HL-60 (cell line): Measurements from ENCODE around the gene TNFSF12.

Experiments used
- DNase-seq, 2 experiments: peaks; one replicate each; pipeline ENCODE4 v3.0.0-alpha.2; 2010 to 2020; ENCODE audit warnings: low read depth in 1 of 2, low spot score in 1 of 2
- H3K27ac ChIP-seq: fragments of 250-450 bp; sonication (Bioruptor Pico); replicated peaks from 2 replicates; pipeline ENCODE4 v1.5.1; 2020; ENCODE audit warnings: mild to moderate bottlenecking, moderate library complexity
- H3K27me3 ChIP-seq: fragments of 250-450 bp; sonication (Bioruptor Pico); 2 replicates; pipeline ENCODE4 v1.5.1; 2021; ENCODE audit warnings: mild to moderate bottlenecking, moderate library complexity; ENCODE audit not compliant: insufficient read depth, poor library complexity, severe bottlenecking
- H3K4me3 ChIP-seq: replicated peaks from 2 replicates; pipeline ENCODE4 v1.5.1; 2011; ENCODE audit warnings: mild to moderate bottlenecking, control low read depth, low read length; ENCODE audit not compliant: insufficient read depth
- CTCF ChIP-seq: IDR thresholded peaks from one replicate; pipeline ENCODE4 v1.5.1; 2011; ENCODE audit warnings: low read length, control low read depth, inconsistent platforms; ENCODE audit not compliant: insufficient read depth
- GABPA ChIP-seq: IDR thresholded peaks from 2 replicates; pipeline ENCODE4 v1.6.1; 2012; ENCODE audit warnings: low read depth
- POLR2AphosphoS5 ChIP-seq: IDR thresholded peaks from 2 replicates; pipeline ENCODE4 v1.6.1; 2012; ENCODE audit warnings: low read depth
- SPI1 ChIP-seq: IDR thresholded peaks from 2 replicates; pipeline ENCODE4 v1.6.1; 2012; ENCODE audit warnings: low read depth, mild to moderate bottlenecking, borderline replicate concordance
- TF ChIP-seq, protein P1 (sequence below): IDR thresholded peaks from 2 replicates; pipeline ENCODE4 v1.6.1; 2012; ENCODE audit warnings: low read depth; ENCODE audit not compliant: insufficient replicate concordance

TNFSF12 gene

GRCh38 chr17:7589891-7590691 lies 41.2 kb downstream of the TNFSF12 start, which contains the start of gene SOX15:
SOX15 (minus strand) TSS chr17:7590094; CDS start chr17:7589676, 418 bp downstream.
- Histone ChIP-seq H3K27me3 (no peaks in the 10 kb centered on the region), H3K4me3 (no peak within 1 kb of the TSS), H3K27ac (no peak within 1 kb of the TSS)
- TF ChIP-seq CTCF (no peak), SPI1 (no peak), POLR2AphosphoS5 (no peak), GABPA (no peak)
- TF ChIP-seq, protein P1, sequence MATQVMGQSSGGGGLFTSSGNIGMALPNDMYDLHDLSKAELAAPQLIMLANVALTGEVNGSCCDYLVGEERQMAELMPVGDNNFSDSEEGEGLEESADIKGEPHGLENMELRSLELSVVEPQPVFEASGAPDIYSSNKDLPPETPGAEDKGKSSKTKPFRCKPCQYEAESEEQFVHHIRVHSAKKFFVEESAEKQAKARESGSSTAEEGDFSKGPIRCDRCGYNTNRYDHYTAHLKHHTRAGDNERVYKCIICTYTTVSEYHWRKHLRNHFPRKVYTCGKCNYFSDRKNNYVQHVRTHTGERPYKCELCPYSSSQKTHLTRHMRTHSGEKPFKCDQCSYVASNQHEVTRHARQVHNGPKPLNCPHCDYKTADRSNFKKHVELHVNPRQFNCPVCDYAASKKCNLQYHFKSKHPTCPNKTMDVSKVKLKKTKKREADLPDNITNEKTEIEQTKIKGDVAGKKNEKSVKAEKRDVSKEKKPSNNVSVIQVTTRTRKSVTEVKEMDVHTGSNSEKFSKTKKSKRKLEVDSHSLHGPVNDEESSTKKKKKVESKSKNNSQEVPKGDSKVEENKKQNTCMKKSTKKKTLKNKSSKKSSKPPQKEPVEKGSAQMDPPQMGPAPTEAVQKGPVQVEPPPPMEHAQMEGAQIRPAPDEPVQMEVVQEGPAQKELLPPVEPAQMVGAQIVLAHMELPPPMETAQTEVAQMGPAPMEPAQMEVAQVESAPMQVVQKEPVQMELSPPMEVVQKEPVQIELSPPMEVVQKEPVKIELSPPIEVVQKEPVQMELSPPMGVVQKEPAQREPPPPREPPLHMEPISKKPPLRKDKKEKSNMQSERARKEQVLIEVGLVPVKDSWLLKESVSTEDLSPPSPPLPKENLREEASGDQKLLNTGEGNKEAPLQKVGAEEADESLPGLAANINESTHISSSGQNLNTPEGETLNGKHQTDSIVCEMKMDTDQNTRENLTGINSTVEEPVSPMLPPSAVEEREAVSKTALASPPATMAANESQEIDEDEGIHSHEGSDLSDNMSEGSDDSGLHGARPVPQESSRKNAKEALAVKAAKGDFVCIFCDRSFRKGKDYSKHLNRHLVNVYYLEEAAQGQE, result no peak
- no peak for DNase-seq

DNA sequence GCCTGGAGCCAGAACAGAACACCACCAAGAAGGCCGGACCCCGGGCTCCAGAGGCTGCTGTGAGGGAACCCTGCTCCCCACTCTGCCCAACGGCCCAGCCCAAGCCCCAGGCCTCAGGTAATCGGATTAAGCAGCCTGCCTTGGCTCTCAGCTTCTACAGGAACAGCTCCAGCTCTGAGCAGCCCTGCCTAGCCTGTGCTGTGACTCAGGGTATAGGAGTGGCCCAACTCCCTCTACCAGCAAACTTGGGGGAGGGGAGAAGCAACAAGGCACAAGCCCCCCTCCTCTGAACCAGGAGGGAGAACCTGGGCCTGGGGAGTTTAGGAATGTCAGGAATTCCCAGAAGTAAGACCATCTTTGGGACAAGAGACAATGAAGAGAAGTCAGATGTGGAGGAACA lies 41.9 kb downstream of the TNFSF12 start:
- no peak for DNase-seq
- Histone ChIP-seq H3K27ac (no peak overlapping the region), H3K27me3 (no peaks in the 10 kb centered on the region), H3K4me3 (no peak overlapping the region)
- TF ChIP-seq CTCF, result no peak
- TF ChIP-seq, protein P1, result no peak
- no peak for TF ChIP-seq POLR2AphosphoS5
- no peak for TF ChIP-seq GABPA
- no peak for TF ChIP-seq SPI1

DNA sequence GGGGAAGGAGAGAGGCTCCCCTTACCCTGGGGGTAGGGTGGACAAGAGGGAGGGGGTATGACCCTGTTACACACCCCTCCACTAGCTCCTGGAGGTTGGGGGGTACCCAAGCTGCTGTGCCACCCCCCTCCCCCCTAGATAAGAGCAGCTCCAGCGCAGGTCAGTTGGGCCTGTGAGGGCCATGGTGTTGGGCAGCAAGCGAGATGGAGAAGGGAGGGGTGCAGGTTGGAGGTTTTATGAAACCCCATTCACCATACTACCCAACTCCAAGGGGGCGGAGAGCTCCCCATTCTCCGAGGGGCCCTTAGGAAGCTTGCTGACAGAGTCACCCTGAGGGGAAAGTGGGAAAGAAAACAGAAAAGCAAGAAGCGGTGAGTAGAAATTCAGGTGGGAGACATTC lies 42.7 kb downstream of the TNFSF12 start:
- no peak for DNase-seq
- Histone ChIP-seq H3K4me3 (no peak overlapping the region), H3K27me3 (no peaks in the 10 kb centered on the region), H3K27ac (no peak overlapping the region)
- no peak for TF ChIP-seq GABPA
- TF ChIP-seq, protein P1, result no peak
- no peak for TF ChIP-seq POLR2AphosphoS5
- TF ChIP-seq SPI1, result no peak
- TF ChIP-seq CTCF, result no peak
